Neuronal stem cell (in vitro differentiated cells): ENCODE data around the gene EFNA5.
A peak's percentile ranks its signal among the peaks of the same experiment; 100 is the strongest.

ENCODE experiments used
- DNase-seq: peaks from one replicate; pipeline ENCODE4 v3.0.0-alpha.2; 2013; ENCODE audit warnings: low spot score
- H2AFZ ChIP-seq: one replicate; pipeline ENCODE4 v1.6.1; 2013; ENCODE audit warnings: mild to moderate bottlenecking, low read length, inconsistent platforms
- H2AK5ac ChIP-seq: 2 replicates; pipeline ENCODE4 v1.6.1; 2013; ENCODE audit warnings: low read depth, mild to moderate bottlenecking, inconsistent platforms, low read length, moderate library complexity, mixed read lengths
- H2BK120ac ChIP-seq: 2 replicates; pipeline ENCODE4 v1.6.1; 2013; ENCODE audit warnings: low read depth, mild to moderate bottlenecking, inconsistent platforms, low read length, moderate library complexity, mixed read lengths
- H2BK12ac ChIP-seq: one replicate; pipeline ENCODE4 v1.6.1; 2013; ENCODE audit warnings: low read length, inconsistent platforms
- H2BK15ac ChIP-seq: 2 replicates; pipeline ENCODE4 v1.6.1; 2013; ENCODE audit warnings: mild to moderate bottlenecking, low read length, inconsistent platforms, mixed read lengths
- H2BK5ac ChIP-seq: one replicate; pipeline ENCODE4 v1.6.1; 2013; ENCODE audit warnings: inconsistent platforms, mild to moderate bottlenecking, low read length, moderate library complexity
- H3K14ac ChIP-seq: one replicate; pipeline ENCODE4 v1.6.1; 2013; ENCODE audit warnings: low read length, inconsistent platforms
- H3K18ac ChIP-seq: 2 replicates; pipeline ENCODE4 v1.6.1; 2013; ENCODE audit warnings: low read length, inconsistent platforms
- H3K23ac ChIP-seq: 2 replicates; pipeline ENCODE4 v1.6.1; 2013; ENCODE audit warnings: low read depth, mild to moderate bottlenecking, mixed read lengths, low read length, inconsistent platforms; ENCODE audit not compliant: poor library complexity
- H3K27ac ChIP-seq: replicated peaks from 3 replicates; pipeline ENCODE4 v1.5.1; 2013; ENCODE audit warnings: low read length, inconsistent platforms
- H3K27me3 ChIP-seq, 3 experiments: 2 replicates each; pipeline ENCODE4 v1.6.1; 2013; ENCODE audit warnings: low read length in 3 of 3, mild to moderate bottlenecking in 2 of 3, inconsistent platforms in 1 of 3, low read depth in 1 of 3, mixed read lengths in 1 of 3, moderate library complexity in 1 of 3; ENCODE audit not compliant: control insufficient read depth in 3 of 3, insufficient read depth in 3 of 3
- H3K36me3 ChIP-seq, 2 donors: replicated peaks in 1 of 2; 2 replicates each; pipeline ENCODE4 v1.6.1; 2013; ENCODE audit warnings: low read length in 2 of 2; ENCODE audit not compliant: control insufficient read depth in 2 of 2, insufficient read depth in 2 of 2
- H3K4ac ChIP-seq: 2 replicates; pipeline ENCODE4 v1.6.1; 2013; ENCODE audit warnings: inconsistent platforms, mild to moderate bottlenecking, low read length, moderate library complexity
- H3K4me1 ChIP-seq, 2 donors: 1 replicate in 1 of 2; 2 replicates in 1 of 2; pipeline ENCODE4 v1.6.1; 2013; ENCODE audit warnings: low read length in 2 of 2, low read depth in 1 of 2; ENCODE audit not compliant: control insufficient read depth in 2 of 2, insufficient read depth in 1 of 2
- H3K4me2 ChIP-seq: one replicate; pipeline ENCODE4 v1.6.1; 2013; ENCODE audit warnings: mild to moderate bottlenecking, low read length, inconsistent platforms; ENCODE audit not compliant: insufficient read depth, poor library complexity, severe bottlenecking
- H3K4me3 ChIP-seq, 2 donors: 2 replicates each; pipeline ENCODE4 v1.5.1; 2013; ENCODE audit warnings: low read length in 2 of 2, mild to moderate bottlenecking in 2 of 2, inconsistent platforms in 1 of 2, moderate library complexity in 1 of 2
- H3K79me1 ChIP-seq: one replicate; pipeline ENCODE4 v1.6.1; 2013; ENCODE audit warnings: low read depth, mild to moderate bottlenecking, inconsistent platforms, low read length, moderate library complexity
- H3K9ac ChIP-seq: one replicate; pipeline ENCODE4 v1.6.1; 2013; ENCODE audit warnings: mild to moderate bottlenecking, low read depth, low read length, inconsistent platforms; ENCODE audit not compliant: poor library complexity
- H3K9me3 ChIP-seq, 2 donors: replicated peaks in 1 of 2; 2 replicates each; pipeline versions ENCODE3 to v1.6.1; 2013; ENCODE audit warnings: low read length in 2 of 2, mild to moderate bottlenecking in 2 of 2, inconsistent platforms in 1 of 2, low read depth in 1 of 2, mixed read lengths in 1 of 2, moderate library complexity in 1 of 2; ENCODE audit not compliant: control insufficient read depth in 2 of 2, insufficient read depth in 1 of 2
- H4K8ac ChIP-seq: one replicate; pipeline ENCODE4 v1.6.1; 2013; ENCODE audit warnings: low read depth, mild to moderate bottlenecking, inconsistent platforms, low read length, moderate library complexity
- H4K91ac ChIP-seq: one replicate; pipeline ENCODE4 v1.6.1; 2013; ENCODE audit warnings: low read length, low read depth, mild to moderate bottlenecking, inconsistent platforms; ENCODE audit not compliant: poor library complexity
- WGBS, 2 donors: extraction: QIAGEN DNeasy Blood & Tissue Kit; methylation state at CpG; one replicate each; pipeline ENCODE4 v1.1.7; 2013; ENCODE audit warnings: missing lambda C conversion rate in 2 of 2, mixed read lengths in 1 of 2; ENCODE audit not compliant: insufficient read length in 2 of 2, insufficient replicate concordance in 1 of 2; ENCODE audit errors: extremely low coverage in 2 of 2; 5-methylcytosine and 5-hydroxymethylcytosine counted together

The EFNA5 gene

DNA sequence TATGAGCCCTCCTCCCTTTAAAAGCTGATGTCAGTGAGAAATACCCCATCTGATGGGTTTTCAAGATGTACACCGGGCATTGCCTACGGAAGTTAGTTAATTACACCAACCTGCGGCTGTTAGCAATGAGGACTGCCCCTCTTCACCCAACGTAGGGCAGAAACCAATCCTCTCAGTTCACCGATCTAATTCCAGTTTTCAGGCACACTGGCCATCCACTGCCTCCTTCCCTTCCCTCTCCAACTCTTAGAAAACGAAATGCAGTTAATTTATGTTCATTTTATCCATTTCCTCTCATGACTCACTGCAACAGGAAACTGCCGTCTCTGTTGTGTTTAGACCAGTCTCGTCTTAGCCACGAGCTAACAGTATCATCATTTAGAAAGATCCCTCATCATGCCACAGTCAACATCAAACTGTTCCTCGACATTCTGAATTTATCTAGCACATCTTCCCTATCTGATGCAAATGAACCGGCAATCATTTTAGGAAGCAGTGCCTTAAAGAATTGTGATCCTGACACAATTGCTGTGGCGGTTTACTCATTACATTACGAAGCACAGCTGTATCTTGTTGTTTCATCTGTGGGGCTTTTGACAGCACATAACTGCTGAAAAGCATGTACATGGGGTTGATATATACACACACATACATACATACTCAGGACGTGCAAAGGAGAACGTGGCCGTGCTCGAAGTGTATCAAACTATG is 168.6 kb downstream of the EFNA5 start:
- Histone ChIP-seq H2AFZ (no peak overlapping the region), H3K9me3 (peaks cover 0 to 5% of the 10 kb centered on the region in 2 donors), H3K79me1 (no peaks in the 10 kb centered on the region), H3K14ac (no peak overlapping the region), H3K27ac (no peak overlapping the region), H2BK15ac (no peak overlapping the region), H3K23ac (no peak overlapping the region), H3K4me3 (no peak overlapping the region), H3K36me3 (peaks cover 0 to 19% of the 10 kb centered on the region in 2 donors), H3K4me2 (no peak overlapping the region), H3K4me1 (peaks cover 31 to 34% of the 10 kb centered on the region in 2 donors), H2BK12ac (no peak overlapping the region), H4K91ac (no peak overlapping the region), H2BK120ac (no peak overlapping the region), H3K9ac (no peak overlapping the region), H3K18ac (no peak overlapping the region), H2BK5ac (no peak overlapping the region), H3K4ac (no peak overlapping the region), H3K27me3 (no peaks in the 10 kb centered on the region), H2AK5ac (no peak overlapping the region), H4K8ac (no peak overlapping the region)
- DNase-seq: no peak
- no CpG with 5 or more reads among the region's 17 CpGs for WGBS, 2 donors

DNA sequence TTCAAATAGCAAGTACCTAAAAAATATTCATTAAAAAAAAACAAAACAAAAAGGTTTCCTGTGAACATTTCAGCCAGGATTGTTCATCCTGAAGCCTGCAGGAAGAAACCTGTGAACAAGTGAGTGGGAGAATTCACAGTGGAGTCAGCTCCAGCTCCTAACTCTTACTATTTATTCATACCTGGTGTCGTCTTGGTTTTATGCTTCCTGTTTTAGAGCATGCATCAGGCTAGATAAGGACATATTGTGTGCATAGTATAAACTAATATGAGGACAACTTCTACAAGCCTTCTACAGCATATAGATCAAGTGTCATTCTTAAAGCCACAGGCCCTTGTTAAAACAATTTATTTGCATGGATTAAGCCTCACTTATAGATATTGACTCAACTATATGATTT is 169.9 kb downstream of the EFNA5 start:
- Histone ChIP-seq H3K4me3 (no peak overlapping the region), H3K4me1 (peaks cover 27 to 34% of the 10 kb centered on the region in 2 donors), H3K27ac (no peak overlapping the region), H3K18ac (no peak overlapping the region), H3K4ac (no peak overlapping the region), H3K9ac (no peak overlapping the region), H3K23ac (no peak overlapping the region), H3K4me2 (no peak overlapping the region), H3K27me3 (no peaks in the 10 kb centered on the region), H2BK120ac (no peak overlapping the region), H3K9me3 (peaks cover 0 to 6% of the 10 kb centered on the region in 2 donors), H2AFZ (no peak overlapping the region), H3K36me3 (peaks cover 0 to 19% of the 10 kb centered on the region in 2 donors), H2BK15ac (no peak overlapping the region), H4K8ac (no peak overlapping the region), H2BK5ac (no peak overlapping the region), H2AK5ac (no peak overlapping the region), H2BK12ac (no peak overlapping the region), H3K14ac (no peak overlapping the region), H4K91ac (no peak overlapping the region), H3K79me1 (no peaks in the 10 kb centered on the region)
- WGBS, 2 donors: no CpG with 5 or more reads among the region's 1 CpG
- no peak for DNase-seq

DNA sequence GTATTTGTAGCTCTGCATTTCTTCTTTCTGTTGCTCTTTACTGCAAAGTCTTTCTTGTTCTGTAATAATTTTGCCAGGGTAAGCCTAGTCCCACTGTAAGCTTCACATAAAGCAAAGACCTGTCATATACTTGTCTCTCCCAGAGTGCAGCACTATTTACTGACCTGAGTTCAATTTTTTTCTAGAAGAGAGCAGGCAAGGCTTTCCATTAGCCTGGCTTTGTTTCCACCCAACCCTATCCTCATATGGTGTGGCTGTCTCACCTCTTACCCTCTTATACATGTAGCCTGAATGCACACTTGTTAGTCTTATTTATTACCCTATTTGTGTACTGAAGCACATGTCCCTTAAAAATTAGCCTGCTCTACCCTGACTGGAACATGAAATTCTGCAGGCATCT is 170.4 kb downstream of the EFNA5 start:
- no peak overlapping the region for H3K27ac ChIP-seq
- no peak overlapping the region for H2BK5ac ChIP-seq
- peaks cover 25 to 34% of the 10 kb centered on the region in 2 donors for H3K4me1 ChIP-seq
- H2BK120ac ChIP-seq: no peak overlapping the region
- no peak overlapping the region for H2BK12ac ChIP-seq
- no peak overlapping the region for H2BK15ac ChIP-seq
- no peak overlapping the region for H3K4ac ChIP-seq
- no peak overlapping the region for H4K91ac ChIP-seq
- no peak overlapping the region for H3K23ac ChIP-seq
- H2AFZ ChIP-seq: no peak overlapping the region
- peaks cover 0 to 8% of the 10 kb centered on the region in 2 donors for H3K9me3 ChIP-seq
- H3K14ac ChIP-seq: no peak overlapping the region
- DNase-seq: no peak
- H3K79me1 ChIP-seq: no peaks in the 10 kb centered on the region
- H3K4me2 ChIP-seq: no peak overlapping the region
- H3K27me3 ChIP-seq: no peaks in the 10 kb centered on the region
- H3K18ac ChIP-seq: no peak overlapping the region
- no peak overlapping the region for H3K9ac ChIP-seq
- no peak overlapping the region for H2AK5ac ChIP-seq
- H4K8ac ChIP-seq: no peak overlapping the region
- H3K4me3 ChIP-seq: no peak overlapping the region
- peaks cover 0 to 24% of the 10 kb centered on the region in 2 donors for H3K36me3 ChIP-seq

DNA sequence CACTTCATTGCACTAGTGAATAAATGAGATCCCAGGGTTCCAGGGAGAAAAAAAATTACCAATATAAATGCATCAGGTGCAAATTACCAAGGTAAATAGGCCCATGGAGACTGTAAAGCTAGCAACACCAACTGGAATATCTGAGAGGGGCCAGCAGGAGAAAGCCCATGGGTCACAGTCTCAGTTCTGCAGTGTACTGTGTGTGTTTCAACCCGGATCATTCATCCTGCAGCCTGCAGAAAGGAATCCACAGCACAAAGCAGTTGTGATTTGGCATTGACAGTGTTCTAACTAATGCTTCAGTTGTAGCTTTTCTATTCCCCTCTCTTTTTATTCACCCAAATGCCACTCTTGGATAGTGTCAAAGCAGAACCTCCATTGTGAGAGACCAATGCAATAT is 171.0 kb downstream of the EFNA5 start:
- H4K91ac ChIP-seq: no peak overlapping the region
- peak overlapping the region; percentile 43 for H3K27ac ChIP-seq
- H2AK5ac ChIP-seq: no peak overlapping the region
- no peak overlapping the region for H3K4me3 ChIP-seq
- WGBS, 2 donors: no CpG with 5 or more reads among the region's 1 CpG
- no peak overlapping the region for H3K4ac ChIP-seq
- no peak overlapping the region for H3K14ac ChIP-seq
- H3K9me3 ChIP-seq: peaks cover 0 to 8% of the 10 kb centered on the region in 2 donors
- H2BK120ac ChIP-seq: no peak overlapping the region
- no peak overlapping the region for H3K4me2 ChIP-seq
- H3K9ac ChIP-seq: no peak overlapping the region
- no peak overlapping the region for H2BK15ac ChIP-seq
- no peak for DNase-seq
- no peak overlapping the region for H3K23ac ChIP-seq
- no peak overlapping the region for H2AFZ ChIP-seq
- H3K18ac ChIP-seq: no peak overlapping the region
- H3K79me1 ChIP-seq: no peaks in the 10 kb centered on the region
- H2BK5ac ChIP-seq: no peak overlapping the region
- peaks cover 24 to 34% of the 10 kb centered on the region in 2 donors for H3K4me1 ChIP-seq
- peaks cover 0 to 27% of the 10 kb centered on the region in 2 donors for H3K36me3 ChIP-seq
- no peak overlapping the region for H4K8ac ChIP-seq
- no peaks in the 10 kb centered on the region for H3K27me3 ChIP-seq
- H2BK12ac ChIP-seq: no peak overlapping the region
